ENCODE results near the gene PGC.

The PGC gene

DNA sequence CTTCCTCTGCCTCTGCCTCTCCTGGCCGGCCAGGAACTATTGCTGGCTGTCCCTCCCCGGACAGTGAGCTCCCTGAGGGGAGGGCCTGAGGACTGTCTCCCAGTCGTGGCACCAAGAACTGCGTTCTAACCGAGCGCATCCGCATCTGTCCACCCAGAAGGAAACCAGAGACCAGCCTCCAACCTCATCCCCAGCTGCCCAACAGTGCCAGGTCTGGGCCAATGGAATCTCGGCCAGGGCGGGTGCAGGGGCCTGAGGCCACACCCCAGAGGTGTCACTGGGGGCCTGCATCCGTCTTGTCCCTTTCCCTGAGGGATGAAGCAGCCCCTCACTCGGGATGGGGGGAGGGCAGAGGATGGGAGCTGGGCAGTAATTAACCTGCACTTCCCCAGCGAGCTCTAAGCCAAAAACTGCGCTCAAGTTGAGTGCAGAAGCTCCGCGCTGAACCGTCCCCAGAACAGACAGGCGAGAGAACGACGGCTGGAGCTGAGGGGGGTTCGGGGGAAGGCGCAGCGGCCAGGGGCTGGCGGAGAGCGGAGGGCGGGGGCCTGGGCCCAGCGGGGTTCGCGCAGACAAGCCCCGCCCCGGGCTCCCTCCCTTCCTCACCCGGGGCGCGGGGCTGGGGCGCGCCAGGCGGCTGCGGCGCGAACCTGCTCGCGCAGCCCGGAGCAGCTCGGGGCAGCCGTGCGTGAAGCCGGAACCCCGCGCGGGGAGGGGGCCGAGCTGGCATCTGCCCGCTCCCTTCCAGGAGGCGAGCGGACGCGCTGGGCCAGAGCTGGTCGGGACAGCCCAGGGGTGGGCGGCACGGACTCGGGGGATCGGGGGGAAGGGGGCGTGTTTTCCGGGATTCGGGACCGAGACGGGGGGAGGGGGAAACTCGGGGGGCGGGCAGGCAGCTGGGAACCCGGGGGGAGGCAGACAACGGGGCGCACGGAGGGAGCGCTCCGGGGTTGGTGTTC, 13.2 kb downstream of the PGC start:
- Histone ChIP-seq H3K27ac (ENCODE audit: low read depth, low read length) (peak overlapping the region; percentile 94), H3K4me1 (ENCODE audit: control insufficient read depth, low read length) (peaks cover 57% of the 10 kb centered on the region)
- TF ChIP-seq CTCF (IDR thresholded peaks at IDR 0.05; ENCODE audit: low read depth, low read length, poor library complexity, severe bottlenecking) (no peak), EZH2phosphoT487 (IDR thresholded peaks at IDR 0.05; ENCODE audit: borderline replicate concordance, low read length) (no peak)

GRCh38 chr6:41733360-41733706, 13.9 kb downstream of the PGC start:
- no peaks in the 10 kb centered on the region for H4K20me1 ChIP-seq (ENCODE audit: control insufficient read depth, insufficient read depth, low read depth, low read length)
- peaks cover 57% of the 10 kb centered on the region for H3K79me2 ChIP-seq (ENCODE audit: control insufficient read depth, low read length)
- H3K4me1 ChIP-seq (ENCODE audit: control insufficient read depth, low read length), result peaks cover 64% of the 10 kb centered on the region

More for the DNA sequence above, 13.2 kb downstream of the PGC start:
- no peaks in the 10 kb centered on the region for H3K9me3 ChIP-seq (ENCODE audit: control insufficient read depth, insufficient read depth, low read length)
- H3K79me2 ChIP-seq (ENCODE audit: control insufficient read depth, low read length), result peaks cover 50% of the 10 kb centered on the region
- H3K4me2 ChIP-seq (ENCODE audit: low read length), result peak overlapping the region; percentile 98
- no peaks in the 10 kb centered on the region for H3K9me2 ChIP-seq (replicated peaks; ENCODE audit: control insufficient read depth, low read length)
- H3K4me3 ChIP-seq (ENCODE audit: low read length), result peak overlapping the region; percentile 96
- H3F3A ChIP-seq (ENCODE audit: control insufficient read depth, insufficient read depth), result no peaks in the 10 kb centered on the region; the same call in 1 of the 2 replicates
- H3K36me3 ChIP-seq (ENCODE audit: control insufficient read depth, low read length), result peaks cover 36% of the 10 kb centered on the region
- no peaks in the 10 kb centered on the region for H3K27me3 ChIP-seq (ENCODE audit: control insufficient read depth, low read length)
- no peaks in the 10 kb centered on the region for H4K20me1 ChIP-seq (ENCODE audit: control insufficient read depth, insufficient read depth, low read depth, low read length)

DNA sequence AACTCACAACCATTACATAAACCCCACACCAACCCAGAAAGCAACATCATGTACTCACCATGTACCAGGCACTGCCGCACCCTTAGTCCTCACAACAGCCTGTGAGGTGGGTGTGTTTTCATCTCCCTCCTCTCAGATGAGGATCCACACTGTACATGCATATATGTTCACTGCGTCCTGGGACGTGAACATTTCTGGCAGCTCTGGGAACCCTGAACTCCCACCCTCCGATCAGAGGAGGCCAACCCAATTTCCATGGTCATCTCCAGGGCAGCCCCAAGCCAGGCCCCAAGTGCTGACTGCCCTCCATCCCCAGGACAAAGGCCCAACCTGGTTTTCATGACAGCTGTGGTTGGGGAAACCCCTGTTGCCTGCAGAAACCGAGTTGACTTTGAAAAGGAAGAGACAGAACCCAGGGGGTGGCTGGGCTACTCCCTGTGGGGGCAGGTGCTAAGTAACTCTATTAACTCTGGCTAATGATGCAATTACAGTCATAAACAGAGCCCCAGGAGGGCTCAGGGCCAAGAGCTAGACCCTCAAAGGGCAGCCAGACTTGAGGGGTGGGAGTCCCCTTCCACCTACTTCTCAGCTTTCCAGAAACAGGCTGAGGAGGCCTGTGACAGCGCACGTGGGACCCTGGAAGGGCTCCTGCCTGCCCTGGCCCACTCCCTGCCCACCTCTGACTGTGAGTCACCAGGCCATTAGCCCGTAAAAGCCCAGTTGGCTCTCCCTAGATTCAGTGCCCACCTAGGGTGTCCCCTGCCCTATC, 14.4 kb downstream of the PGC start:
- Histone ChIP-seq H3K79me2 (ENCODE audit: control insufficient read depth, low read length) (peaks cover 62% of the 10 kb centered on the region), H3K4me3 (ENCODE audit: low read length) (peak overlapping the region; percentile 96), H3F3A (ENCODE audit: control insufficient read depth, insufficient read depth) (no peaks in the 10 kb centered on the region; the same call in 1 of the 2 replicates), H3K4me1 (ENCODE audit: control insufficient read depth, low read length) (peaks cover 69% of the 10 kb centered on the region), H4K20me1 (ENCODE audit: control insufficient read depth, insufficient read depth, low read depth, low read length) (no peaks in the 10 kb centered on the region), H3K36me3 (ENCODE audit: control insufficient read depth, low read length) (peaks cover 38% of the 10 kb centered on the region), H3K9me3 (ENCODE audit: control insufficient read depth, insufficient read depth, low read length) (no peaks in the 10 kb centered on the region), H3K27me3 (ENCODE audit: control insufficient read depth, low read length) (no peaks in the 10 kb centered on the region), H3K4me2 (ENCODE audit: low read length) (peak overlapping the region; percentile 98), H3K27ac (ENCODE audit: low read depth, low read length) (peak overlapping the region; percentile 94), H3K9me2 (replicated peaks; ENCODE audit: control insufficient read depth, low read length) (no peaks in the 10 kb centered on the region)
- no peak for TF ChIP-seq EZH2phosphoT487 (IDR thresholded peaks at IDR 0.05; ENCODE audit: borderline replicate concordance, low read length)
- no peak for TF ChIP-seq CTCF (IDR thresholded peaks at IDR 0.05; ENCODE audit: low read depth, low read length, poor library complexity, severe bottlenecking)

More at GRCh38 chr6:41733360-41733706, 13.9 kb downstream of the PGC start:
- Histone ChIP-seq H3K9me3 (ENCODE audit: control insufficient read depth, insufficient read depth, low read length) (no peaks in the 10 kb centered on the region), H3K4me2 (ENCODE audit: low read length) (peak overlapping the region; percentile 98), H3K4me3 (ENCODE audit: low read length) (peak overlapping the region; percentile 96), H3F3A (ENCODE audit: control insufficient read depth, insufficient read depth) (no peaks in the 10 kb centered on the region; the same call in 1 of the 2 replicates), H3K9me2 (replicated peaks; ENCODE audit: control insufficient read depth, low read length) (no peaks in the 10 kb centered on the region), H3K27ac (ENCODE audit: low read depth, low read length) (peak overlapping the region; percentile 94), H3K27me3 (ENCODE audit: control insufficient read depth, low read length) (no peaks in the 10 kb centered on the region), H3K36me3 (ENCODE audit: control insufficient read depth, low read length) (peaks cover 38% of the 10 kb centered on the region)
- TF ChIP-seq CTCF (IDR thresholded peaks at IDR 0.05; ENCODE audit: low read depth, low read length, poor library complexity, severe bottlenecking) (no peak), EZH2phosphoT487 (IDR thresholded peaks at IDR 0.05; ENCODE audit: borderline replicate concordance, low read length) (no peak)
